Measurements from ENCODE around the gene GJA10.

The GJA10 gene

DNA sequence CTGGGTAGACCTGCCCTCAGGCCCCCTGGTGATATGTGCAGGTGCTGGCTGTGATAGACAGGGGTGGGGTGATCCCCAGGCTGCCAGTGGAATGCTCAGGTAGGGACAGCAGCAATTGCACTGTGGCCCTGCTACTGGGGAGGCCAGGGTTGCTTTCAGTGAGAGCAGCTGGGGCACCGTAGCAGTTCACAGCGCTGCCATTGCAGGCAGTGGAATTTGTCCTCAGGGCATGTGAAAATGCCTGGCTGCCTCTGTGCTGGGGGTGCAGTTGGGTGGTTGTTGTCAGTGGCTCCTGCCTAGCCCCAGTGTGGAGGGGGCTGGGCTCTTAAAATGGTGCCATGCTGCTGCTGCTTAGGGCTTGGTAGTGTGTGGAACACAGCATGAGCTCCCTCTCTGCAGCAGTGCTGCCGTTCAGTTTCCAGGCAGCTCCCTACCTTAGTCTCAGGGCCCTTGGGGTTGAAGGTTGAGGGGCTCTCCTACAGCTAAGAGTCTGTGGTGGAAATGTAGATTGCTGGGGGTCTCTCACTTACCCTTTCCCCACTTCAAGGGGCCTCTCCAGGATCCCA, 23.6 kb downstream of the GJA10 start:
- no peak for DNase-seq

DNA sequence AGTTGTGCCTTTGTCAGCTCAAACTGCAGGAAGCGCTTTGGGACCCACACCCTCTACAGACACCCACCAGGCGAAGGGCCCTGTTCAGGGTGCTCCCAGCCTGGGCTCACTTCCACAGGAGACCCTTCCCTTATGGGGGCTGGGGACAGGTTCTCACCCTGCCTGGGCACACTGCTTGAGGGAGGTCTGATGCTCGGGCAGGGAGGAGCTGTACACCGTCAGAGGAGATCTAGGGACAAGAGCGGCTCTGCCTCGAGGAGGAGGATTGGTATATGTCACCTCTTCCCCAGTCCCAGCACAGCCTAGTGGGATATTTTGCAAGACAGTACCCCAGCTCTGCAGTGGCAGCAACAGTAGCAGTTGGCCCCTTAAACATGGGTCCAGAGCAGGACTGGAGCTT, 26.9 kb downstream of the GJA10 start:
- no peak for DNase-seq

- no peak for DNase-seq
Measured at GRCh38 chr6:89921691-89922090, 27.4 kb downstream of the GJA10 start.

DNA sequence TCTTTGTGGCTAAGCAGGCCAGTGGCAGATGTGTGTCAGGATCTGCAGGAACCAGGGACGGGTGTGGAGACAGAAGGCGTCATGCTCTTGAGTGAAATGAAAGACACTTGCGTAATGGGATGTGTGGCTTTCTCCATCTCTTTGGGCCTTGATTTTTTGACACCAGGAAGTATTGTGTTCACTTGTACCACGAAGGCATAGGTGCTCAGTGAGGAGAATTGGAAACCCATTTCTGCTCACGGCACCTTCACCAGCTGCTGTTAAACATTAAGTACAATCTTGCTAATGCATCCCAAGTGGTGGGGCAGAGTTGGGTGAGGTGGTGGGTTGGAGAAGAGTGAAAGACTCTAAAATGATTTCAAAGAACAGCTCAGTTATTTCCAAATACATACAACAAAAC, 30.0 kb downstream of the GJA10 start:
- DNase-seq: no peak

- no peak for DNase-seq
Measured at GRCh38 chr6:89925826-89926225, 31.6 kb downstream of the GJA10 start.

- DNase-seq: no peak
Measured at GRCh38 chr6:89927264-89927663, 33.0 kb downstream of the GJA10 start.

- DNase-seq: peak; percentile 63
Measured at GRCh38 chr6:89927791-89928550, 33.7 kb downstream of the GJA10 start.

- peak; percentile 30 for DNase-seq
Measured at GRCh38 chr6:89928604-89929003, 34.3 kb downstream of the GJA10 start.

- no peak for DNase-seq
Measured at GRCh38 chr6:89930789-89931188, 36.5 kb downstream of the GJA10 start.

- no peak for DNase-seq
Measured at GRCh38 chr6:89932245-89932802, 38.1 kb downstream of the GJA10 start.

DNA sequence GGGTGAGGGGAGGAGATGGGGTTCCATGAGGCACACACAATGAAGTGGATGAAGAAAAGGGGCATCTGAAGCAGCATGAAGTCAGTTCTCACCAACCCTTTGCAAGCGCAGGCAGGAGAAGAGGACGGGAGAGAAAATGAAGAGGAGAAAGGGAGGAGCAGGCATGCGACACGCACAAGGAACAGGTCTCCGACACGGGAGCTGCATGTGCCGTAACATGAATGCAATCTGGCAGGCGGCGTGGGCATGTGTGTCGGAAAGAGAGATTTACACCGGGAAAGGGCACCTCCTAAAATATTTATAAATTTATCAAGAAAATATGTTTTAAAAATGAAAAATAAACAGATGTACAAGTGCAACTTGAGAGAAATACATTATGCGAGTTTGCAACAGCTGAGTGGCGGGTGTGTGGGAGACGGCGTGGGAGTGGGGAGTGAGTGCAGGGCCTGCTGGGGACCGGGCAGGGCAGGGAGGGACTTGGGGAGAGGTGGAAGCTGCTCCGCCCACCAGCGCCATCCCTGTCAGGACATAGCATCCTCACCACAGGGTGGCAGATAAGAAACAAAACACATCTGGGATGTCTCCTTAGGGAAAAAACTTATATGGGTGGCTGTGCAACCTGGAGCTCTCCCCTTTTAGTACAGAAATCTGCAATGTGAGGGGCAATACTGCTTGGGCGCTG, 40.6 kb downstream of the GJA10 start:
- no peak for DNase-seq

- DNase-seq: no peak
Measured at GRCh38 chr6:89936177-89936576, 41.9 kb downstream of the GJA10 start.

GRCh38 chr6:89938014-89938413, 43.7 kb downstream of the GJA10 start:
- DNase-seq: no peak

DNA sequence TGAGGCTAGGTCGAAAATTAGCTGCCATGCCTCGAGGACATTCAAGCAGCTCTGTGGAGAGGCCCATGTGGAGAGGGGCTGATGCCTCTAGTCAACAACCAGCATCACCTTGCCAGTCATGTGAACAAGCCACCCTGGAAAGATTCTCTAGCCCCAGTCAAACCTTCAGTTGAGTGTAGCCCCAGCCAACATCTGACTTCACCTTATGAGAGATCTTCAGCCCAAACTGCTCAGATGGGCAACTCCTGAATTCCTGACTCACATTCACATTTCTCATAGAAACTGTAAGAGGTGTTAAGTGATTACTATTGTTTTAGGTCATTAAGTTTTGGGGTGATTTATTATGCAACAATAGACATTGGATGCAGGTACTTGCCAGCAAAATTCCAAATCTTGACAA, 44.9 kb downstream of the GJA10 start:
- no peak for DNase-seq

GRCh38 chr6:89940225-89941027, 46.2 kb downstream of the GJA10 start:
- peak; percentile 81 for DNase-seq

DNA sequence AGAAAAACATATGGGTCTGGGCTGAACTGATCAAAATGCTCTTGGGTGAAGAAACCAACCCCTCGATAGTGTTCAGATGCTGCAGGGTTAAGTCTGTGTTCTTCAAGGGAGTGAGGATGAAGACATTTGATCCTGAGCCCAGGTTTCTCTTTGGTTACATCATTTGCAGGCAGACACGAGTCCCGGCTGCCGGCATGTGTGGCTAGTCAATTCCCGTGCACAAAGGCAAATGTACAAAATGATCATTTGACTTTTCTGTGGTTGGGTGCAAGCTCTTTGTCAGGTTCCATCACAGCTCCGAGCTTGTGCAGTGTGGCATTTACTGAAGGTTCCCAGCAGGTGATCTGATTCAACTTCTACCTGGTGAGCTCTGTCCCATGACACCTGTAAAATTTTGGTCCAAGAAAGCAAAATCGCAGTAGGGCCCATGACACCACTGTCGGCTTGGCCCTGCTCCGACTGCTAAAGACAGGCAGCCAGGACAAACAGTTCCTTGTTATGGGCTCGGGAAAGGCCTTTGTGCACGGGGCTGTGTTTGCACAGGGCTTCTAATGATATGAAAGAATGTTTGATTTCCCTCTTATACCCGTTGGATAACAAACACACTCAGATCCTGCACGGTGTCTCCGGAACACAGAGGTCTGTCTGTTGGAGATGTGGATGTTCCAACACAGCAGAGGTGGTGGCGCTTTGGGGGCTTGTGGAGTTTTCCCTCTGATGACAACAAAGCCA, 46.9 kb downstream of the GJA10 start:
- DNase-seq: no peak

DNA sequence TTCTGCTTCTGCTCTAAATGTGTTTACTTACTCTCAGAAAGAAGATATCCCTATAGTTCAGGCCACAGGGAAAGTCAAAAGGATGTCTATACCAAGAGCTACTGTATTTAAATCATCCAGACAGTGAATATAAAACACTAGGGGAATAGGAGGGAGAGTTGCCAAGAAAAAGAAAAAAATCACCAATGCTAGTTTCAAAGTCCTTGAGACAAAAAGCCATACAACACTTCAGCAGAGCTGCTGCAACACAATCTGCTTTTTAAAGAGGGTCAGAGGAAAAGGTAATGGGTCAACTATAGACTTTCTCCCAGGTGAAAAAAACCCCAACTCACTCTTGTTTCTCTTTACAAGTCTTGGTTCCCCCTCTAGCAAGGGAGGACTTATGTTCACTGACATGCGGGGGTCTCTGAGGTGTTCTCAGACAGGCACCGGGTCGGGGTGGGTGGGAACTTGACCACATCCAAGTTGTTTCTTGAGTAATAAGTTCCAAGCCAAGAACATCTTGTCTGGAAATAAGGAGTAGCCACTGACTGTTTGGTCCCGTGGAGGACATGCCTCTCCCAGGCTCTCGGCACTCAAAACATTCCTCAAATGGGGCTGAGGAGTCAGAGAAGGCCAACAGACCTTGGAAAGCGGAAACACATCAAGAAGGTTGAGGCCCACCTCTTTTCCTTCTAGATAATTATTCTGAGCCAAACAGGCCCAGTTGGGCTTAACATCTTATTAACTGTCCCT, 47.7 kb downstream of the GJA10 start:
- no peak for DNase-seq

DNA sequence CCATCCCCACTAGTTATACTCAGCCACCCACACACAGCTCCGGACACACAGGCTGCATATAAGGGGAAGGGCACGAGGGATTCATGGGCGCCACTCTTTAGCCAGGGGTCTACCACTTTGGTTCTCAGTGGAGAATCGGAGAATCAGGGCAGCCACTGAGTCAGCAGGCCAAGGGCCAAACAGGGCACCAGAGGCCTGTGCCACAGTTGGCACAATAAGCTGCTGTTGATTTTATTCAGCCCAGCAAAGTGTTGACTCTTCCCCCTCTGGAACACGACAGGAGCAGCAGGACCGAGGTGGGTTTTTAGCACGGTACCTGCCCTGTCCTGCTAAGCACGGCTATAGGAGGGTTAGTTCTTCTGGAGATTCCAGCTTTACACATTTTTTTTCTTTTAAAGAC, 48.3 kb downstream of the GJA10 start:
- no peak for DNase-seq

DNA sequence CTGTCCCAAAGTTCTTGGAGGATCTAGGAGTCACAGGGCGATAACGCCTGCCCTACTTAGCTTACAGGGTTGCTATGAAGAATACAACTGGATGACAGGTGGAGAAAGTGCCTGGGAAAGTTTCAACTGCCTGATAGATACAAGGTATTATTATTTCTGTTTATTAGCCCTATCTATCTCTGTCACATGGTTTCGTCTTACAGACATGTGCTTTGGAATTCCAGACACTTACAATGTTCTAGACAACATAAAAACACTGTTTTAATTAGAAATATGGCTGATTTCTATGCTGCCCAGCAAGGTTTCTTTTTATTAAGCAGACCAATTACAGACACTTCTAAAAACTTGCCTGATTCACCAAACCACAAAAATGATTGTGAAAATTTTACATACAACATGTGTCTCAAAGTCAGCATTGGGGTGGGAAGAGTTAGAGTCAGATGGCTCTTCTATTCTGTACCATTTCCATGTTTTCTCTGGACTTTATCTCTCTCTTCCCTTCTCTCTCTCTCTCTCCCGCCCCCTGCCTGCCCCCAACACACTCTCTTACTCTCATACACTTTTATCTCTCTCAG, 50.0 kb downstream of the GJA10 start:
- no peak for DNase-seq

DNA sequence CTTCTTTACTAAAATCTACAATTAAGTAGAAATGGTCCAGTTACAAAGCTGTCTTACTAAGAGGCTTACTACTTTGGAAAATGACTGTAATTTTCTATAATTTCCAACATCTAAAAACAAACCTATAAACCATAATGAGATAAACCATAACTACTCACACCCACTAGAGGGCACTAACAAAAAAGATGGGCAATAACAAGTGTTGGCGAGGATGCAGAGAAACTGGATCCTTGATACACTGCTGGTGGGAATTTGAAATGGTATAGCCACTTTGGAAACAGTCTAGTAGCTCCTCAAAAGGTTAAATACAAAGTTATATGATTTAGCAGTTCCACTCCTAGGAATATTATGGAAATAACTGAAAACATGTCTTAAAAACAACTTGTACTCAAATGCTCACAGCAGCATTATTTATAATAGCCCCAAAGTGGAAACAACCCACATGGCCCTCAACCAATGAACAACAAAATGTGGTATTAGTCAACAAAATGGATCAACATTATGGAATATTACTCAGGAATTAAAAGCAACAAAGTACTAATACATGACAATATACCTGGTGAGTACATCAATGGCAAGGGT, 50.6 kb downstream of the GJA10 start:
- DNase-seq: peak; percentile 50
